Esophagus squamous epithelium (tissue), 4 donors: ENCODE measurements around the gene LIMCH1.

Source experiments
- POLR2A ChIP-seq, 4 donors: fragments of 450-650 bp; IDR thresholded peaks; one replicate each; pipeline ENCODE4 v1.6.1; 2017; ENCODE audit warnings: antibody characterized with exemption in 4 of 4, mild to moderate bottlenecking in 4 of 4, moderate library complexity in 3 of 4
- TF ChIP-seq, protein P1 (sequence below), 6 experiments: fragments of 450-650 bp in 4 of 6; fragments of 200-600 bp in 2 of 6; sonication (generic) in 2 of 6; IDR thresholded peaks; one replicate each; pipeline ENCODE4 v1.5.1; 2016 to 2019; ENCODE audit warnings: antibody characterized with exemption in 6 of 6, mild to moderate bottlenecking in 4 of 6, moderate library complexity in 4 of 6

DNA sequence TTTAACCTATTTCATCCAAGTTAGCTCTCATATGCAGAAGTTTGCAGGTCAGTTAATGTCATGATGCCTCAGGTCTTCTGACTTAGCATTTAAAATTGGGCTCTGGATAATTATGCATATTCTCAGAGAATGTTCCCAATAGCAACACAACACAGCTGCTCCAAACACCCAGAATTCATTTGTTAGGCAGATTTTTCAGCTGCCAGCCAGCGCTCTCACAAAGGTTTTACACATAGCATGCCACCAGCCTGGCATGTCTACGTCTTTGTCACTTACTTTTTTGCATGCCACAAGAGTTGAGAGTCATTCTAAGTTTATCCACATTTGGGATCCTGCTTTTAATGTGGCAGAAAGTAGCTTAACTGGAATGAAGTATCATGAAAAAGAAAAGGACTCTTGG is 84.8 kb downstream of the LIMCH1 start:
- TF ChIP-seq, protein P1, sequence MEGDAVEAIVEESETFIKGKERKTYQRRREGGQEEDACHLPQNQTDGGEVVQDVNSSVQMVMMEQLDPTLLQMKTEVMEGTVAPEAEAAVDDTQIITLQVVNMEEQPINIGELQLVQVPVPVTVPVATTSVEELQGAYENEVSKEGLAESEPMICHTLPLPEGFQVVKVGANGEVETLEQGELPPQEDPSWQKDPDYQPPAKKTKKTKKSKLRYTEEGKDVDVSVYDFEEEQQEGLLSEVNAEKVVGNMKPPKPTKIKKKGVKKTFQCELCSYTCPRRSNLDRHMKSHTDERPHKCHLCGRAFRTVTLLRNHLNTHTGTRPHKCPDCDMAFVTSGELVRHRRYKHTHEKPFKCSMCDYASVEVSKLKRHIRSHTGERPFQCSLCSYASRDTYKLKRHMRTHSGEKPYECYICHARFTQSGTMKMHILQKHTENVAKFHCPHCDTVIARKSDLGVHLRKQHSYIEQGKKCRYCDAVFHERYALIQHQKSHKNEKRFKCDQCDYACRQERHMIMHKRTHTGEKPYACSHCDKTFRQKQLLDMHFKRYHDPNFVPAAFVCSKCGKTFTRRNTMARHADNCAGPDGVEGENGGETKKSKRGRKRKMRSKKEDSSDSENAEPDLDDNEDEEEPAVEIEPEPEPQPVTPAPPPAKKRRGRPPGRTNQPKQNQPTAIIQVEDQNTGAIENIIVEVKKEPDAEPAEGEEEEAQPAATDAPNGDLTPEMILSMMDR (IDR thresholded peaks at IDR 0.05) = no peak
- no peak for TF ChIP-seq POLR2A (IDR thresholded peaks at IDR 0.05)
